Thoracic aorta (tissue), 2 donors: ENCODE results near the gene BUB1B. TPM values are rescaled to one million over a fixed set of nuclear protein-coding genes. Genes with fewer than 3 reads are reported as not detected.

ENCODE experiments used
- ATAC-seq: fragments of 150-250 bp; one replicate; pipeline ENCODE4 v1.8.0; 2017; ENCODE audit warnings: low read depth; ENCODE audit not compliant: insufficient number of reproducible peaks, low FRiP score
- DNase-seq: peaks from one replicate; pipeline ENCODE4 v3.0.0-alpha.2; 2020; ENCODE audit warnings: low spot score
- H3K27ac ChIP-seq, 2 donors: fragments of 200-600 bp; sonication (generic); 1 replicate in 1 of 2; 2 replicates in 1 of 2; pipeline ENCODE4 v1.5.1; 2016; ENCODE audit warnings: mild to moderate bottlenecking in 2 of 2, moderate library complexity in 2 of 2
- H3K27me3 ChIP-seq: fragments of 200-600 bp; sonication (generic); replicated peaks from 2 replicates; pipeline ENCODE4 v1.6.0; 2016; ENCODE audit warnings: mild to moderate bottlenecking; ENCODE audit not compliant: insufficient read depth
- H3K36me3 ChIP-seq: fragments of 200-600 bp; sonication (generic); one replicate; pipeline ENCODE4 v1.5.1; 2016
- H3K4me1 ChIP-seq, 2 donors: fragments of 200-600 bp; sonication (generic); 1 replicate in 1 of 2; 2 replicates in 1 of 2; pipeline versions ENCODE4 v1.5.1 to v1.6.0; 2016; ENCODE audit warnings: low read depth in 2 of 2, mild to moderate bottlenecking in 1 of 2; ENCODE audit not compliant: control insufficient read depth in 1 of 2
- H3K4me3 ChIP-seq: fragments of 200-600 bp; sonication (generic); 2 replicates; pipeline ENCODE4 v1.5.1; 2016; ENCODE audit warnings: mild to moderate bottlenecking
- H3K9me3 ChIP-seq: fragments of 200-600 bp; sonication (generic); 2 replicates; pipeline ENCODE4 v1.5.1; 2016
- CTCF ChIP-seq: fragments of 200-600 bp; sonication (generic); IDR thresholded peaks from one replicate; pipeline ENCODE4 v1.5.1; 2019; ENCODE audit warnings: antibody characterized with exemption
- total RNA-seq, 2 donors: library from RNA; depleted of rRNA; stranded (reverse); fragments of >200 nt; gene quantifications; one replicate each; pipeline versions ENCODE4 v1.1.0 to v1.2.3, GENCODE V29; 2016

Gene BUB1B
- total RNA-seq, 2 donors from 2014 or later: 0.41 to 3.5 TPM

- no peak for TF ChIP-seq CTCF
- Histone ChIP-seq H3K9me3 (no peaks in the 10 kb centered on the region), H3K27ac (no peak overlapping the region), H3K4me1 (peaks cover 10% of the 10 kb centered on the region in 2 donors), H3K36me3 (no peaks in the 10 kb centered on the region), H3K4me3 (no peak overlapping the region), H3K27me3 (no peaks in the 10 kb centered on the region)
- no peak for DNase-seq
- ATAC-seq: no peak
Observed at GRCh38 chr15:40241269-40242212, 80.7 kb downstream of the BUB1B start.

- H3K36me3 ChIP-seq: no peaks in the 10 kb centered on the region
- H3K4me1 ChIP-seq: peaks cover 10% of the 10 kb centered on the region in 2 donors
- no peak overlapping the region for H3K4me3 ChIP-seq
- no peak for DNase-seq
- no peak for TF ChIP-seq CTCF
- H3K27me3 ChIP-seq: no peaks in the 10 kb centered on the region
- H3K9me3 ChIP-seq: no peaks in the 10 kb centered on the region
- H3K27ac ChIP-seq: no peak overlapping the region
- ATAC-seq: no peak
Observed at GRCh38 chr15:40242213-40242599, 81.3 kb downstream of the BUB1B start.

- ATAC-seq (no peak), DNase-seq (no peak)
- H3K27me3 ChIP-seq: no peaks in the 10 kb centered on the region
- no peaks in the 10 kb centered on the region for H3K36me3 ChIP-seq
- peaks cover 10% of the 10 kb centered on the region in 2 donors for H3K4me1 ChIP-seq
- no peak overlapping the region for H3K4me3 ChIP-seq
- H3K27ac ChIP-seq: no peak overlapping the region
- no peak for TF ChIP-seq CTCF
- no peaks in the 10 kb centered on the region for H3K9me3 ChIP-seq
Observed at GRCh38 chr15:40242601-40243000, 81.7 kb downstream of the BUB1B start.

DNA sequence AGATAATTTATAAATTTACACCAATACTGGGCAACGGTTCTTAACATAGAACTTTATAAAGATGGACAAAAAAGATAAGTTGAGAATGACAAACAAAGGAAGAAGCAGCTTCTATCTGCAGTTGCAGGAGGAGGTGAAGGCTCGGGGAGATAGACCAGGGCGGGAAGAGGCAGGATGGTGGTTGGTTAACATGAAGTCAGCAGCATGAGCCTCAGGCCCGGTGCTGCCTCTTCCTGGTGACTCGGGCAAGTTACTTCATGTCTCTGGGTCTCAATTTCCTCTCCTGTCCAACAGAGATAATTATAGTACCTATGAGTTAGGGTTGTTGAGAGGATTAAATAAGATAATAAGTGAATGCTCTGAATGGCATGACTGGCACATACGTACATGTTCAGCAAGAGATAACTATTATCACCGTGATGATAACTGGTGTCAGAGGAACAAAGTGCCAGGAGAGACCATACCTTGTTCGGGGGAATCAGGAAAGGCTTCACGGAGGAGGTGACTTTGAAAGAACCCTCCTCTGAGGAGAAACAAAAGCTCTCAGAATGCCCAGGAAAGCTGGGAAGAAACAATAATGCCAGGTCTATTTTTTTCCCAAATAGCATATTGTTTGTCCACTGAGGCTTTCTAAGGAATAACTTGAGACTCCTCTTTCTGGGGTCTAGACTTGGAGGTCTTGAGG lies 82.4 kb downstream of the BUB1B start:
- H3K4me1 ChIP-seq: peaks cover 10% of the 10 kb centered on the region in 2 donors
- no peaks in the 10 kb centered on the region for H3K9me3 ChIP-seq
- ATAC-seq: no peak
- no peaks in the 10 kb centered on the region for H3K36me3 ChIP-seq
- H3K27me3 ChIP-seq: no peaks in the 10 kb centered on the region
- no peak overlapping the region for H3K27ac ChIP-seq
- no peak overlapping the region for H3K4me3 ChIP-seq
- no peak for DNase-seq
- TF ChIP-seq CTCF: no peak

GRCh38 chr15:40244961-40245523 lies 84.2 kb downstream of the BUB1B start:
- no peaks in the 10 kb centered on the region for H3K27me3 ChIP-seq
- no peaks in the 10 kb centered on the region for H3K9me3 ChIP-seq
- H3K27ac ChIP-seq: no peak overlapping the region
- no peak overlapping the region for H3K4me3 ChIP-seq
- DNase-seq (no peak), ATAC-seq (no peak)
- no peaks in the 10 kb centered on the region for H3K36me3 ChIP-seq
- H3K4me1 ChIP-seq: peaks cover 0 to 5% of the 10 kb centered on the region in 2 donors
- TF ChIP-seq CTCF: no peak
